Measurements from ENCODE around the gene UNC5C. TPM values are rescaled to one million over a fixed set of nuclear protein-coding genes. Genes with fewer than 3 reads are reported as not detected.

The UNC5C gene
- total RNA-seq, 1 donor from 2014 or later, result 2.0 TPM

GRCh38 chr4:95255396-95256107 lies 293.2 kb downstream of the UNC5C start:
- DNase-seq, result no peak
- peak overlapping the region; percentile 20 for H3K4me3 ChIP-seq
- peak overlapping the region; percentile 18 for H3K27ac ChIP-seq (replicated peaks)
- H3K4me1 ChIP-seq, result no peaks in the 10 kb centered on the region
- no peak for TF ChIP-seq CTCF (IDR thresholded peaks at IDR 0.05; ENCODE audit: borderline replicate concordance)
- intact Hi-C loops (cut with micrococcal nuclease), result no loop called here
- no peaks in the 10 kb centered on the region for H3K9me3 ChIP-seq (replicated peaks)
- H3K36me3 ChIP-seq, result no peaks in the 10 kb centered on the region
- H3K27me3 ChIP-seq (ENCODE audit: low read depth), result no peaks in the 10 kb centered on the region

DNA sequence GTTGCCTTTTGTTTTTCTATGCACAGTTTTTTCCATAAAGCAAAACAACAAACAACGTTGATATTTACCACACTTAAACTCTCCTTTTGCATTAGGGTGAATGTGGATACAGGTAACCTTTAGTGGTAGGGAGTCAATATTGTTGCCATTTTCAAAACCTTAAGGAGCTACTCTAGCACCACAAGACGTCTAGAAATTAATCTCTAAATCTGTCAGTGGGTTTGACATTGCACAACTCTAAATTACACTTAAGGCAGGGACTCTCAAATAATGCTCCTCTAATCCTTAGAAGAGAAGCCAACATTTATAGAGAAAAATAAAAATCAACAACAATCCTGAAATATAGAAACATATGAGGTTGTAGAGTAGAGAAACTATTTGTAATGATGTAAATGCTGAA lies 297.2 kb downstream of the UNC5C start:
- Histone ChIP-seq H3K27me3 (ENCODE audit: low read depth) (no peaks in the 10 kb centered on the region), H3K27ac (replicated peaks) (no peak overlapping the region), H3K9me3 (replicated peaks) (no peaks in the 10 kb centered on the region), H3K4me1 (no peaks in the 10 kb centered on the region), H3K36me3 (no peaks in the 10 kb centered on the region), H3K4me3 (no peak overlapping the region)
- TF ChIP-seq CTCF (IDR thresholded peaks at IDR 0.05; ENCODE audit: borderline replicate concordance), result no peak
- DNase-seq, result no peak
- intact Hi-C loops (cut with micrococcal nuclease), result no loop called here

GRCh38 chr4:95250544-95251137 lies 298.1 kb downstream of the UNC5C start:
- Histone ChIP-seq H3K27ac (replicated peaks) (no peak overlapping the region), H3K4me3 (no peak overlapping the region), H3K9me3 (replicated peaks) (no peaks in the 10 kb centered on the region), H3K27me3 (ENCODE audit: low read depth) (no peaks in the 10 kb centered on the region), H3K36me3 (no peaks in the 10 kb centered on the region), H3K4me1 (no peaks in the 10 kb centered on the region)
- intact Hi-C loops (cut with micrococcal nuclease), result no loop called here
- DNase-seq, result no peak
- no peak for TF ChIP-seq CTCF (IDR thresholded peaks at IDR 0.05; ENCODE audit: borderline replicate concordance)

- TF ChIP-seq CTCF (IDR thresholded peaks at IDR 0.05; ENCODE audit: borderline replicate concordance), result no peak
- no peak overlapping the region for H3K27ac ChIP-seq (replicated peaks)
- H3K4me1 ChIP-seq, result no peaks in the 10 kb centered on the region
- no peak for DNase-seq
- intact Hi-C loops (cut with micrococcal nuclease), result no loop called here
- peaks cover 7% of the 10 kb centered on the region for H3K36me3 ChIP-seq
- H3K9me3 ChIP-seq (replicated peaks), result no peaks in the 10 kb centered on the region
- no peaks in the 10 kb centered on the region for H3K27me3 ChIP-seq (ENCODE audit: low read depth)
- no peak overlapping the region for H3K4me3 ChIP-seq
Measured at GRCh38 chr4:95249426-95250021, 299.2 kb downstream of the UNC5C start.

- no peak overlapping the region for H3K27ac ChIP-seq (replicated peaks)
- no peak overlapping the region for H3K4me3 ChIP-seq
- intact Hi-C loops (cut with micrococcal nuclease), result no loop called here
- no peaks in the 10 kb centered on the region for H3K4me1 ChIP-seq
- TF ChIP-seq CTCF (IDR thresholded peaks at IDR 0.05; ENCODE audit: borderline replicate concordance), result no peak
- no peak for DNase-seq
- H3K27me3 ChIP-seq (ENCODE audit: low read depth), result no peaks in the 10 kb centered on the region
- peaks cover 7% of the 10 kb centered on the region for H3K36me3 ChIP-seq
- H3K9me3 ChIP-seq (replicated peaks), result no peaks in the 10 kb centered on the region
Measured at GRCh38 chr4:95248720-95249425, 299.9 kb downstream of the UNC5C start.

Measured in left ventricle myocardium inferior (tissue), 1 donor.